ENCODE results near the gene RFT1.

RFT1 gene, protein sequence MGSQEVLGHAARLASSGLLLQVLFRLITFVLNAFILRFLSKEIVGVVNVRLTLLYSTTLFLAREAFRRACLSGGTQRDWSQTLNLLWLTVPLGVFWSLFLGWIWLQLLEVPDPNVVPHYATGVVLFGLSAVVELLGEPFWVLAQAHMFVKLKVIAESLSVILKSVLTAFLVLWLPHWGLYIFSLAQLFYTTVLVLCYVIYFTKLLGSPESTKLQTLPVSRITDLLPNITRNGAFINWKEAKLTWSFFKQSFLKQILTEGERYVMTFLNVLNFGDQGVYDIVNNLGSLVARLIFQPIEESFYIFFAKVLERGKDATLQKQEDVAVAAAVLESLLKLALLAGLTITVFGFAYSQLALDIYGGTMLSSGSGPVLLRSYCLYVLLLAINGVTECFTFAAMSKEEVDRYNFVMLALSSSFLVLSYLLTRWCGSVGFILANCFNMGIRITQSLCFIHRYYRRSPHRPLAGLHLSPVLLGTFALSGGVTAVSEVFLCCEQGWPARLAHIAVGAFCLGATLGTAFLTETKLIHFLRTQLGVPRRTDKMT

DNA sequence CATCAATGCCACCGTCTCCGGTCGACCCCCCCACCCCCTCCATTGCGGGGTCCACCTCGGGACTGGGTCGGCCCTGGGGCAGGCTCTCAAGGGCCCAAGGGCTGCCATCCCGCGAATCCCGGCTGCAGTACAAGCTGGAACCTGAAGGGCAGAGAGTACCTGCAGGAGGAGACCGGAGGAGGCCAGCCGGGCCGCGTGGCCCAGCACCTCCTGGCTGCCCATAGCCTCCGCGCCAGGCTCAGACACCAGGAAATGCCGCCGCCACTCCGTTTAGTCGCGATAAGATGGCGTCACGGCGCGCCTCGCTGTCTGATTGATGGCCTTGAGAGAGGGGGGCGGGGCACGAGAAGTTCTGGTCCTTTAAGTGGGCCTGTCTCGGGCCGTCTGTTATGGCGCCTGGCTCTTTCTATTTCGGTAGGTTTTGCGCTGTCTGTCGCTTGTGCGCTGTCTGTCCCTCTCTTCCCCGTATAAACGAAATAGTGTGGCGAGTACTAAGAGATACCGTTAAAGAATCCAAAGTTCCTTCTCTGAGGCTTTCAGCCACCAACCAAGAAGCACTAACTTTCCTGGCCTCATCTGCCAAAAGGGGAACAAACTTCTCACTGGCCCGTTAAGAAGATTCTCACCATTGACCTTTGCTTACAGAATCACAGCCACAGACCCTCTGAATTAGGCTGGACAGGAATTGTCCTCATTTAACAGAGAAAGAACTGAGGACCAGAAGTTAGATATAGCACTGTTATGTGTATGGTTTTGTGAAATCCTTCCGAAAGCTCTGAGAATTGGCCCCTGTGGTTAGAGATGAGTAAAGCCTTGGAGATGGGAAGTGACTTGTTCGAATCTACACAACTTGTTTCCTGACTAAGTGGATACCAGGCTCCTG lies at the start of gene RFT1:
Gene RFT1, minus strand, starts transcription at position 257 of the 883 bp plus-strand sequence. Its CDS starts 35 bp downstream, at position 222.
- Histone ChIP-seq H3K4me3 (peak within 1 kb of the TSS; percentile 52 to 94 (median 78)), H3K27ac (peak within 1 kb of the TSS; percentile 74 to 97 (median 90))

DNA sequence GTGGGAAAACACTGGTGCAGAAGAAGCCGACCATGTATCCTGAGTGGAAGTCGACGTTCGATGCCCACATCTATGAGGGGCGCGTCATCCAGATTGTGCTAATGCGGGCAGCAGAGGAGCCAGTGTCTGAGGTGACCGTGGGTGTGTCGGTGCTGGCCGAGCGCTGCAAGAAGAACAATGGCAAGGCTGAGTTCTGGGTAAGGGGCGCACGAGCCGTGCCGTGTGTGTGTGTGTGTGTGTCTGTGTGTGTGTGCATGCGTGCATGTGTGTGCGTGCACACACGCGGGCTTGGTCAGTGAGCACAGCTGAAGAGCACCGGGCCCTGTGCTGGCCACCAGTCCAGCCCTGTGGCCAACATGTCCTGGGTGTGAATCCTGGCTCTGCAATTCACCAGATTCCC lies 49.3 kb upstream of the RFT1 start:
- no peak overlapping the region for H3K27ac ChIP-seq

DNA sequence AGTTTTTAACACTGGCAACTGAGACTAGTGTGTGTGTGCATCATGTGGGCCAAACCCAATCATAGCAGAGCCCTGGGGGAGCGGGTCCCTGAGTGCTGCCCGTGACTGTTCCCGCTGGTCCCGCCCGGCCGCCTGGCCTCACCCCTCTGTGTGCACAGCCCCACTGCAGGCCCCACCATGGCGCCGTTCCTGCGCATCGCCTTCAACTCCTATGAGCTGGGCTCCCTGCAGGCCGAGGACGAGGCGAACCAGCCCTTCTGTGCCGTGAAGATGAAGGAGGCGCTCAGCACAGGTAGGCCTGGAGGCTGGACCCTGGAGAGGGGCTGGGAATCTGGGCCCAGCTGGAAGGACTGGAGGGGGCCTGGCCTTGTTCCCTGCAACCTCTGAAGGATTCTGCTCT lies 48.0 kb upstream of the RFT1 start:
- Histone ChIP-seq H3K4me3 (no peak overlapping the region), H3K27ac (no peak overlapping the region)

More for the DNA sequence above, 49.3 kb upstream of the RFT1 start:
- H3K4me3 ChIP-seq: no peak overlapping the region

DNA sequence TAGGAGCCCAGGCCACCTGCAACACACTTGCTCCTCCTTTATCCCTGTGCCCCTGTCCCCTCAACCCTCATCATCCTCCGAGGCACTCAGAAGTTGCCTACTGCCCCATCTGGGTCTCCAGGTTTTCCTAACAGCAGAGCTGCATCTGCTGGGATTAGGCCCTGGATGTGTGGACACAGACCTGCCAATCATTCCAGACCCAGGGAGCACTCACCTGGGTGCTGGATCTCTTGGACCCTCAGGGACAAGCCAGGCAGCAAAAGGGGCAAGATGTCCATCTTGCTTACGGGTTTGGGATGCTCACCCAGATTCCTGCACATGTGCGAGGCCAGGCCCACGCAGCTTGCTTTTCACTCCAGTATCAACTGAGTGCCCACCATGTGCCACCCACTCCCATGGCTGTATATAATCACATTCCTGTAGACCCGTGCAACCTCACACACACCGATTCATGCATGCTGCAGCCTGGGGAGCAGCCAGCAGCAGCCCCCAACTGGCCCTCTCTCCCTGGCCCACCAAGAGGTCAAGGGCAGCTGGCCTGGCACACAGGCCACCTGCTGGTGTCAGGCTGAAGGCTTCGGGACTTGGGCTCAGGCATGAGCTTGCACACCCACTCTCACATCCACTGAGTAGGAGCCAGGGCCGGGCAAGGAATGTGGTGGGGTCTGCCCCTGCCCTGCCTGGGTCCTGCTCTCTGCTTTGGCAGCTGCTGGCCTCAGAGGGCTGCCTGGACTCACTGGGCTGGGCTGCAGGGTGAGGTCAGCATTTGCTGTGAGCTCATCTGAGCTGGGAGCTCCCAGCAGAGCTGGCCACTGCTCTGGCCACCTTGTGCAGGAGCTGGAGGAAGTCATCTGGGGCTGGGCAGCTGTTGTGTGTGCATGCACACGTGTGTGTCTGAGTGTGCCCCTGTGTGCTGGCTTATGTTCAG lies 45.6 kb upstream of the RFT1 start:
- Histone ChIP-seq H3K27ac (no peak overlapping the region), H3K4me3 (no peak overlapping the region)

DNA sequence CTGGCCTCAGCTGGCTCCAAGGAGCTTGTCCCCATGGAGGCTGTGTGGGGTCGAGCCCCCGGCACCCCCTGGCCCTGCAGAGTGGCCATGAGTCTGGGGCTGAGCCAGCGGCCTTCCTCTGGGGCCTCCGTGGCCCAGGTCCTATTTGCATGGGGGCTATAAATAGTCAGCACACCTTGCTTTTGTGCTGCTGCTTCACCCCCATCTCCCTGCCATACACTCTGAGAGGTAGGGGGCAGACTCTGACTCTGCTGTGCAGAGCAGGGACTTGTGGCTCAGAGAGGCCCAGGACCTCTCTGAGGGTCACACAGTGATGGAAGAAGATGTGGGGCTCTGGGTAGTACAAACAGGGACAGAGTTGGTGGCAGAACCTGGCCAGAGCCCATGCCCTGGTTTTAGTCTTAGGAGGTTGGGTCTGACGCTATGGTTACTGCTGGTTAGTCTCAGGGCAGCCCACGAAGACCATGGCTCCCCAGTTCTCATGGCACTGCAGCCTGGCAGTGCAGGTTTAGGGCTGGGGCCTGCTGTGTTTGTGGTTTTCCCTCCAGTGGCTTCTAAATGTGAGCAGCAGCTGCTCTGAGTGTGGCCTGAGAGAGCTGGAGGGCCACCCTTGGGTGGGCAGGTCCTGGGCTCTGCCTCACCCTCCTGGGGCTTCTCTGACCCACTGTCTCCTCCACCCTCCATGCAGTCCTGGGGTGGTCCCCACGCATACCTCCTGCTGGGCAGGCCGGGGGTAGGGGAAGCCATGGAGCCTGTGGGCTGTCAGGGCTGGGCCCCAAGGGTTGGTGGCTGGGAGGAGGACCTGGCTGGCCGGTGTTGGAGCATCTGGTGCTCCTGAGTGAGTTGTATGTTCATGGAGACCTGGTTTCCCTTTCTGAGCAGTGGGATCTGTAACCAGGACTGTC lies 44.4 kb upstream of the RFT1 start:
- H3K4me3 ChIP-seq: no peak overlapping the region
- H3K27ac ChIP-seq: no peak overlapping the region

DNA sequence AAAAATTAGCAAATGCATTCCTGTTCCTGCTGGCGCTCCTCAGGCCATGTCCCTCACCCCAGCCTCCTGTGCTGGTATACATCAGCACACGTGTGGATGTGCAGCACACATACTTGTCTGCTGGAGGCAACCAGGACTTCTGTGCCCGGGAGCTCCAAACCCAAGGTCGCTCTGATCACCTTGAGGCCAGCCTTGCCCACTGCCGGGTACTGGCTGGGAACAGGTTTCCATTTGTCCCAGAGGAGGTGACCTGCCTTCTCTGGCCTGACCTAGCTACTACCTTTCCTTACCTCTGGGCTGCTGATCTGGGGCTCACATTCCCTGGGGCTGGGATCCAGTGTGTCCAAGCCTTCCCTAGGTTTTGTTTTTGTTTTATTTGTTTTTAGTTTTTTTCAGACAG lies 42.9 kb upstream of the RFT1 start:
- Histone ChIP-seq H3K27ac (no peak overlapping the region), H3K4me3 (no peak overlapping the region)

DNA sequence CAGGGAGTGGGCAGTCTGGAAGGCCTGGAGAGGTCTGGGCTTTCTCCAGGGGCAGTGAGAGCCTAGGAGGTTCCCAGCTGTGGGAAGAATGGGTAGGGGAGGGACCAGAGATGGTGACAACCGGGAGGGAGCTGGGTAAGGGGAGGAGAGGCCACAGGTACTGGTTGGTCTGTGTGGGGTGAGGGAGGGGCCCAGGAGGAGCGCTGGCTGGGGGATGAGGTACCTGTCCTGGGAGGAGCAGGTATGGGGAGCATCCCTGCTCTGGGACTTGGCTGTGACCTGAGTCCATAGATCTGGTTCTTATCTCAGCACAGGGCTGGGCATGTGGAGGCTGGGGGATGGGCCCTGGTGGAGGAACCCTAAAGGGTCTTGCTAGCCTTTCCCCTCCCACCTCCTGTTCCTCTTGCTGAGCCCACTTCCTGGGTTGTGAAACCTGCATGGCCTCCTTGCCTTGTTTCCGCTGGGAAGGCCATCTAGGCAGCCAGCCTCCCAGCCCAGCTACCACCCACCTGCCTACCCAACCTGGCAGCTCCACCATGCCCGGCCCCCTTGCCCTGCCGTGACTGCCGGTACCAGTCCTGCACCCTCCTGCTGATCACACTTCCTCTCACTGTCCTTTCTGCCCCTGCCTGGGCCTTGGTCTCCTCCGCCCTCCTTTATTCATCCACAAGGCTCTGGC lies 41.7 kb upstream of the RFT1 start:
- H3K27ac ChIP-seq: peak overlapping the region in 2 of 21 experiments; percentile 16 to 21
- no peak overlapping the region for H3K4me3 ChIP-seq

DNA sequence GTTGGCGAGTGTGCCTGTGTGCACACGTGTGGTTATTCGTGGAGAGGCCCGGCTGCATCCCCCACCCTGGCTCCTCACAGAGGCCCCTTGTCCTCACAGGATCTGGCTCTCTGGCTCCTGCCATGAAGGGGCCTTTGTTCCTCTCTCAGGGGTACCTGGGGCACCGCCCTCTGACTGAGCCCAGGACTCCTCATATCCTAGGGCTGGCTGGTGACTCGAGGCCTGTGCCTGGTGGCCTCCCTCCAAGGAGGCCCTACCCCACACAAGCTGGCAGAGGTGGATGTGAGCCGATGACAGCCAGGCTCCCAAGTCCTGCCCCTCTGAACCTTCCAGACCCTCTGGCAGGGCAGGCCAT lies 40.8 kb upstream of the RFT1 start:
- H3K4me3 ChIP-seq: no peak overlapping the region
- H3K27ac ChIP-seq: peak overlapping the region in 8 of 21 experiments; percentile 8 to 67 (median 32)

DNA sequence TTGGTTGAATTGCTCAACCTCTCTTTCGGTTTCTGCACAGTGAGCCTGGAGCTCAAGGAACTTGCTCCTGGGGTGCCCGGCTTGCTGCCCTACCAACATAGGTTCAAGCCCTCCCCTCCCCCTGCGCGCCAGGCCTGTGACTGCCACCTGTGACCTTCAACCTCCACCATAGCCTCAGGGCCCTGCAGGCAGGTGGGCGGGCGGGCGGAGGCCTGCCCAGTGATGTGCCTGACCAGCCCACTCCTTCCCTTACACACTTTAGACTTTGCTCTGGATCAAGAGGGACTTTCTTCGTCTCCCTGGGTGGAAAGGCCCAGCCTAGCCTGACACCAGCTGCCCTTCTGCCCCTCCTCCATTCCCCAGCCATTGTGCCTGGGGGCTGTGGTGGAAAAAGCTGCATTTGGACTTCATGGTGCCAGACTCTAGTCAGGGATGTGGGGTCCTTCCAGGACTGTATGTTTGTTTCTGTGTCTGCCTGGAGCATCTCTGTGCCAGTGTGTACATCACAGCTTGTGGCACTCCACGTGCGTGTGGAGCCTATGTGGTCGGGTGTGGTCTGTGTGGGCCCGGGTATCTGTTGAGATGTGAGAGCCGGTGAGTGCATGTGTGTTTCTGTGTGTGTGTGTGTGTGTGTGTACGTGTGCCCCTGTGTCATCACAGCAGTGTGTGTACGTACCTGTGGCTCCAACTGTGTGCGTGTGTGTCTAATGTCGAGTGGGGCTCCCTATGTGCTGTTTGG lies 40.3 kb upstream of the RFT1 start:
- Histone ChIP-seq H3K4me3 (no peak overlapping the region), H3K27ac (peak overlapping the region in 11 of 21 experiments; percentile 8 to 84 (median 38))

DNA sequence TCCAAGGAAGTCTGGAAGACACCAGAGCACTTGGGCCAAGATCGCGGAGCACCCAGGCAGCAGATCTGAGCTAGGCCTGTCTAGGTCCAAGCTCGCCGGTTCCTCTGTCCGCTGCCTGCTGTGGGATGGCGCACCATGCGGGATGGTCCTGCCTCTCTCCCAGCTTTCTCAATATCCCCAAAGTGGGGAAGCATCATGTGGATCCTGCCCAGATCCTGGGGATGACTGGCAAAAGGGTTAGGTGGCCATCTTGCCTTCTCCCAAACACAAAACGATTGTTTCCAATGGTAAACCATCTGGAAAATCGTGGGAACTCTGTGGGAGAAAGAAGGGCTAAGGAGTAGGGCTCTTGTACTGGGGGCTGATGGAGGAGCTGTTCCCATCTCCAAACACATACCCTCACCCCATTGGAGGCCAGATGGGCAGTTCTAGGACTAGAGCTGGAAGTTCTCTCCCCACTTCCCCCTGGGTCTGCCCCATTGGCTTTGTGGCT lies 39.6 kb upstream of the RFT1 start:
- H3K27ac ChIP-seq: peak overlapping the region in 18 of 21 experiments; percentile 1 to 84 (median 46)
- peak overlapping the region in 1 of 7 experiments; percentile 8 for H3K4me3 ChIP-seq

DNA sequence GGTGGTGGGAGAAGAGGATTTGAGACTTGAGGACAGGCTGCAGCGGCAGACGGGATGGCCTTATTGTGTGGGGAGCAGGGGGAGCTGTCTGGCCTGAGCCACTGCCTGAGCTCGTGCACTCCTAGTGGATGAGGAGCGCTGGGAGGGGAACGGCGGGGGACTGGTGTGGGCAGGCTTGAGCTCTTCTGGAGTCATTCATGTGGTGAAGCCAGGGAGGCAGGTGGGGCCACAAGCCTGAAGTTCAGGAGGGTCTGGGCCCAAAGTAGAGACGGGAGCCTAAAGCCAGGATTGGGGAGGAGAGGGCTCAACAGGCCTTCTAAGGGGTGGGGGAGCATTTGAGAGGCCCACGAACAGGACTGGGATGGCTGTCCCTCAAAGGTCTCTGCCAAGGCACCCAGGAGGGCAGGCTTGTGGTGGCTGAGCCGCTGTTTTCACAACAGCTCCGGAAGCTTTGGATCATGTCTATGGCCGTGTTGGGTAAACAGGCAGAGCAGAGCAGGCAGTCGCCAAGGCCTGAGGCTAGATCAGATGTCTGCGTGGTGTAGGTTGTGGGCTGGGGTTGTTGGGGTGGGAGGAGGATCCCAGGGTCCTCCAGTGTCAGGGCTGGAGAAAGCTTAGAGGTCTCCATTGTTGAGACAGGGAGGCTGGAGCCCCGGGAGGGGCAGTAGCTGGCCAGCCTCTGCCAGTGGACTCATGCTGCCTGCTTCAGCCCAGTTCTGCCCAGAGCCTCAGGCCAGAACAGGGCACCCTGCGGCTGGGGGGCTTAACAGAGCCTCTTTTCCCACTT lies 39.0 kb upstream of the RFT1 start:
- Histone ChIP-seq H3K4me3 (peak overlapping the region in 1 of 7 experiments; percentile 8), H3K27ac (peak overlapping the region in 18 of 21 experiments; percentile 1 to 84 (median 46))

DNA sequence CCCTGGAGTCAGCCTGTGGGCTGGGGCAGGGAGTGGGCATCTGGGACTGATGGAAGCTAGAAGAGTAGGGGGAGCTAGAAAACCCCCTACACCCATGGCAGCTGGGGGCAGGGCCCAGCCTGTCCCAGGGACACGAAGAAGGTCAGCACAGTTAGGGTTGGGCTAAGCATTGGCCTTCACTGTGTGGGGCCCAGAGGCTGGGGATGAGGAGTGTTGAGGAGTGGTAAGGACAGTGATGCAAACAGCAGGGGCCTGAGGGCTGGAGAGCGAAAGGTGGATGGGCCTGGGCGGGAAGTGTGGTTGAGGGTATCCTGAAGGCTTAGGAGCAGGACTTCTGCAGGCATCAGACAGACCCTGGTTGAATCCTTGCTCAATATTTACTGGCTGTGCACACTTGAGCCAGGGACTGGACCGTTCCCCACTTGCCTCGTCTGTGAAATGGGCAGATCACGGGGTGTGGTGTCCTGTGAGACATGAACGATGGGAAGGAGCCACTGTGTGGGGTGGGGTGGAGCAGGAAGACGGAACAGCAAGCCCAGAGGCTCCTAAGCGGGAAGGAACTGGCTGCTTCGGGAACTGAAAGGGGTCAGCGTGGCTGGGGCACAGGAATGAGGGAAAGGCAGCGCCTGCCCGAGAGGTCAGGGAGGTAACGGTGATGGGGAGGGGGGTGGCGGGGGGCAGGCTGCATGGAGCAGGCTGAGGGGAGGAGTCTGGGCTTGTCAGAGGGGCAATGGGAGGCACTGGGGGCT lies 38.1 kb upstream of the RFT1 start:
- H3K4me3 ChIP-seq: peak overlapping the region in 1 of 7 experiments; percentile 8

DNA sequence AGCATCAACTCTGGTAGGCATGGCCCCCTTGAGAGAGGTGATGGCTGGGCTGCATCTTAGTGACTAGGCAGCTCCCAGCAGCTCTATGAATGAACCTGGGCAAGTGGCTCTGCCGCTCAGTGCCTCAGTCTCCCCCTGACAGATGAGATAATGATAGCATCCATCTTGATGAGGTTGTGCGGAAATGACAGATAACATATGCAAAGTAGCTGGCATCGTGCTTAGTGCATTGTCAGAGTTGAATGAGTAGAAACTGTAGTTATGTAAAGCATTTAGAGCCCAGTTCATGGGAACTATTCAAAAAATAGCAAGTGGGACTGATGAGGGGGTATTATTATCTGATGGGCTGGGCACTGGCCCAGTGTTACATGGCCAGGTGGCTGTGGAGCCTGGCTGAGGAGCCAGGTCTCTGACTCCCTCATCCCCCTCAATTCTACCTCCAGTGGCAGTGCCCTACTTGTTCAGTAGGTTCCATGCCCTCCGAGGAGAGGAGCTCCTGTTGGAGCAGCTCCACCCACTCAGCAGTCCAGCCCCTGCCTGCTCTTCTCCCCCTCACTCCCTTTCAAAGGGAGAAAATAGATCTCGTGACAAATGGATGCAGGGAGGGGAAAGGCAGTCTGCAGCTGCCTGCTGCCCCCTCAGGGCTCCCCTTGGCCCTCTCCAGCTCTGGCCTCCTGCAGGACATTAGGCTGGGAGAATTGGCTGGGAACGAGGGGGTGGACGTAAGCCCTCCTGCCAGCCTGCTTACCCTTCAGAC lies 37.4 kb upstream of the RFT1 start:
- H3K4me3 ChIP-seq: no peak overlapping the region
- peak overlapping the region in 13 of 21 experiments; percentile 14 to 84 (median 48) for H3K27ac ChIP-seq

More for the DNA sequence above, 38.1 kb upstream of the RFT1 start:
- peak overlapping the region in 14 of 21 experiments; percentile 9 to 84 (median 54) for H3K27ac ChIP-seq

DNA sequence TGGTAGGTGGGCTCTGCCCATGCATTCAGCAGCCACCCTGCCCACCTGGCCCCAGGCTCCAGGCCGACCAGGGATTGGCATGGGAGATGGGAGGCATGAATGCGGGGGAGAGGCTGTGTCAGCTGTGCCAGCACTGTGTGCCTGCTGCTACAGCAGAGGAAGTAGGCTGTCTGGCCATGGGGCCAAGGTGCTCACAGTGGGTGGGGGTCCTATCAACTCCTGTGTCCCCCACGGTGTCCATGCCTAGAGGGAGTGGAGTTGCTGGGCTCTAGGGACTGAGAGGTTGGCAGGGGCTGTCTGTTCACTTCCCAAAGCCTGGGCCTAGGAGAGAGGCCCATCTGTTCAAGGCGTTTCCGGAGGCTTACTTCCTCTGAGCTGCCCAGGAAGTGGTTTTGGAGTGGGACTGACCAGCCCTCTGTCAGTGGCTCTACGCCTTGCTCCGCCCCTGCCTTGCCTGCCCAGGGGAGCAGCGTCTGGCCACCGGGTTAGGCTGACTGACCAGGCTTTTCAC lies 36.6 kb upstream of the RFT1 start:
- Histone ChIP-seq H3K4me3 (no peak overlapping the region), H3K27ac (peak overlapping the region in 16 of 21 experiments; percentile 14 to 84 (median 49))
